Left lung (tissue), 10 donors: ENCODE measurements around the gene GBGT1. TPM values are rescaled to one million over a fixed set of nuclear protein-coding genes. Genes with fewer than 3 reads are reported as not detected.

Source experiments
- ATAC-seq: fragments of 200-7000 bp; cut with Tn5 transposase; one replicate; pipeline ENCODE4 v1.9.1; 2020; ENCODE audit warnings: moderate library complexity
- DNase-seq, 4 donors: peaks; one replicate each; pipeline ENCODE4 v3.0.0-alpha.2; 2013 to 2020
- H3K27ac ChIP-seq, 2 donors: fragments of 200-600 bp; sonication (generic) in 1 of 2; one replicate each; pipeline versions ENCODE4 v1.5.0 to v1.8.0; 2020 to 2021
- H3K27me3 ChIP-seq, 2 donors: fragments of 200-600 bp; sonication (generic) in 1 of 2; one replicate each; pipeline versions ENCODE4 v1.5.0 to v1.8.0; 2020 to 2021
- H3K36me3 ChIP-seq, 2 donors: fragments of 200-600 bp; sonication (generic) in 1 of 2; one replicate each; pipeline versions ENCODE4 v1.5.0 to v1.8.0; 2020 to 2021
- H3K4me1 ChIP-seq, 2 donors: fragments of 200-600 bp; one replicate each; pipeline ENCODE4 v1.8.0; 2021
- H3K4me3 ChIP-seq, 2 donors: fragments of 200-600 bp; sonication (generic) in 1 of 2; one replicate each; pipeline versions ENCODE4 v1.5.0 to v1.8.0; 2020 to 2021; ENCODE audit warnings: mild to moderate bottlenecking in 1 of 2
- H3K9me3 ChIP-seq, 2 donors: fragments of 200-600 bp; sonication (generic) in 1 of 2; one replicate each; pipeline versions ENCODE4 v1.5.0 to v1.8.0; 2020 to 2021
- intact Hi-C, 2 donors: fragments of 100-400 bp; cut with DNase I; formaldehyde crosslinking; loops; one replicate each; pipeline versions ENCODE4 v1.11.2 to v1.14.2; 2022
- polyA plus RNA-seq, 6 donors: library from polyadenylated mRNA; unstranded; fragments of 120-200 nt; gene quantifications; one replicate each; pipeline ENCODE4 v1.2.1, GENCODE V29; 2013; ENCODE audit not compliant: insufficient read length in 6 of 6
- total RNA-seq, 2 donors: library from RNA; stranded (reverse); fragmentation: NEBNext Ultra II Directional; extraction: Animal tissue kit (Norgen Biotek cat#: 25700); gene quantifications; one replicate each; pipeline ENCODE4 v1.2.1, GENCODE V29; 2021
- TF ChIP-seq, protein P1 (sequence below), 2 donors: fragments of 200-600 bp; sonication (generic) in 1 of 2; IDR thresholded peaks; one replicate each; pipeline versions ENCODE4 v1.5.0 to v1.8.0; 2021; ENCODE audit warnings: antibody characterized with exemption in 2 of 2
- donor health status: DM: no; HTN: yes; CAD: no.
- donor health status: DM: no; HTN: no; CAD: no.

The GBGT1 gene
- total and polyA plus RNA-seq, 8 donors = 2.7 to 45.1 (median 4.9) TPM

GRCh38 chr9:133200631-133201030, 36.9 kb upstream of the GBGT1 start:
- DNase-seq = no peak
- H3K4me1 ChIP-seq = no peaks in the 10 kb centered on the region
- intact Hi-C loops = no loop called here
- no peak overlapping the region for H3K4me3 ChIP-seq
- TF ChIP-seq, protein P1, sequence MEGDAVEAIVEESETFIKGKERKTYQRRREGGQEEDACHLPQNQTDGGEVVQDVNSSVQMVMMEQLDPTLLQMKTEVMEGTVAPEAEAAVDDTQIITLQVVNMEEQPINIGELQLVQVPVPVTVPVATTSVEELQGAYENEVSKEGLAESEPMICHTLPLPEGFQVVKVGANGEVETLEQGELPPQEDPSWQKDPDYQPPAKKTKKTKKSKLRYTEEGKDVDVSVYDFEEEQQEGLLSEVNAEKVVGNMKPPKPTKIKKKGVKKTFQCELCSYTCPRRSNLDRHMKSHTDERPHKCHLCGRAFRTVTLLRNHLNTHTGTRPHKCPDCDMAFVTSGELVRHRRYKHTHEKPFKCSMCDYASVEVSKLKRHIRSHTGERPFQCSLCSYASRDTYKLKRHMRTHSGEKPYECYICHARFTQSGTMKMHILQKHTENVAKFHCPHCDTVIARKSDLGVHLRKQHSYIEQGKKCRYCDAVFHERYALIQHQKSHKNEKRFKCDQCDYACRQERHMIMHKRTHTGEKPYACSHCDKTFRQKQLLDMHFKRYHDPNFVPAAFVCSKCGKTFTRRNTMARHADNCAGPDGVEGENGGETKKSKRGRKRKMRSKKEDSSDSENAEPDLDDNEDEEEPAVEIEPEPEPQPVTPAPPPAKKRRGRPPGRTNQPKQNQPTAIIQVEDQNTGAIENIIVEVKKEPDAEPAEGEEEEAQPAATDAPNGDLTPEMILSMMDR (IDR thresholded peaks at IDR 0.05) = no peak
- no peaks in the 10 kb centered on the region for H3K9me3 ChIP-seq
- no peaks in the 10 kb centered on the region for H3K36me3 ChIP-seq
- H3K27me3 ChIP-seq = peaks cover 0 to 61% of the 10 kb centered on the region in 2 donors
- no peak for ATAC-seq
- H3K27ac ChIP-seq = no peak overlapping the region

DNA sequence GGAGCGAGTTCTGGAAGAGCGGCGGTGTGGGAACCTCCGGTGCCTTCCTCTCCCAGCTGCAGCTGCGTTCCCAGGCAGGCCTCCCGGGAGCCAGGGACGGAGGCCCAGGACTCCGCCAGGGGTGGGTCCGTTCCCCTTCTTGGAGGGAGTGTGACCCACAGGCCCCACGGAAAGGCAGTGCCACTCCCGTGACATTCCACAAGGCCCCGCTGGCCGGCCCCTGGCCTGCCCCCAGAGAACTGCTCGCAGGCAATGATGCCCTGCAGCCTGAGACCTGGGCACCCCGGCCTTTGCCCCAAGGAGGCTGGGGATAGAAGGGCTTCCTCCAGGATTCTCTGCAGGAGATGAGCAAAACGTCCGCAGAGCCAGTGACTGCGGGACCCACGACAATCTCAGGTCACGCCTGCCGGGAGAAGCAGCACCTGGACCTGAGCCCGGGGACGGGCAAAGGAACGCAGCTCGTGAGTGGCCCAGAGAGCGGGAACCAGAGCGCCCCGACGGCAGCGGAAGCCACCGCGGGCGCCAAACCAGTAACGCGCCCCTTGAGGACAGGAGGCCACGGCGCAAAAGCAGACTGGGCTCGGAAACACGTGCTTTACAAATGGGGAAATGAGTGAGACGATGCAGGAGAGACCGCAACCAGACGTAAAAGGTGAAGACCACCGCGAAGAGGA, 36.1 kb upstream of the GBGT1 start:
- ATAC-seq = peak; percentile 89
- H3K27ac ChIP-seq = no peak overlapping the region
- intact Hi-C loops = no loop called here
- H3K36me3 ChIP-seq = no peaks in the 10 kb centered on the region
- H3K9me3 ChIP-seq = no peaks in the 10 kb centered on the region
- peak overlapping the region; percentile 2 to 27 for H3K4me3 ChIP-seq
- DNase-seq = peak in 1 of 4 donors; percentile 34
- no peaks in the 10 kb centered on the region for H3K4me1 ChIP-seq
- peaks cover 0 to 55% of the 10 kb centered on the region in 2 donors for H3K27me3 ChIP-seq
- TF ChIP-seq, protein P1 (IDR thresholded peaks at IDR 0.05) = no peak

DNA sequence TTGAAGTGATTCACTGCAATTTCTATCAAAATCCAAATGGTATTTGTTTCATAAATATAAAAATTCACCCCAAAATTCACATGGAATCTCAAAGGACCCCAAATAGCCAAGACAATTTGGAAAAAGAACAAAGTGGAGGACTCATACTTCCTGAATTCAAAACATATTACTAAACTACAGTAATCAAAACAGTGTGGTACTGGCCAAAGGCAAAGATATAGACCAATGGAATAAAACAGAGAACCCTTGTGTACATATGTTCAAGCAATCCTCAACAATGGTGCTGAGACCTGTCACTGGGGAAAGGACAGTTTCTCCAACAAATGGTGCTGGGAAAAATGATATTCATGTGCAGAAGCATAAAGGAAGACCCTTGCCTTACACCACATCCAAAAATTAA, 31.3 kb upstream of the GBGT1 start:
- Histone ChIP-seq H3K27ac (no peak overlapping the region), H3K4me1 (no peaks in the 10 kb centered on the region), H3K4me3 (no peak overlapping the region), H3K27me3 (peaks cover 0 to 26% of the 10 kb centered on the region in 2 donors), H3K9me3 (no peaks in the 10 kb centered on the region), H3K36me3 (no peaks in the 10 kb centered on the region)
- intact Hi-C loops = no loop called here
- DNase-seq = no peak
- TF ChIP-seq, protein P1 (IDR thresholded peaks at IDR 0.05) = no peak
- ATAC-seq = no peak

- Histone ChIP-seq H3K9me3 (no peaks in the 10 kb centered on the region), H3K36me3 (no peaks in the 10 kb centered on the region), H3K27ac (no peak overlapping the region), H3K27me3 (peaks cover 0 to 22% of the 10 kb centered on the region in 2 donors), H3K4me1 (no peaks in the 10 kb centered on the region), H3K4me3 (no peak overlapping the region)
- TF ChIP-seq, protein P1 (IDR thresholded peaks at IDR 0.05) = no peak
- no peak for ATAC-seq
- no peak for DNase-seq
- intact Hi-C loops = no loop called here
Observed at GRCh38 chr9:133194597-133194996, 30.9 kb upstream of the GBGT1 start.

DNA sequence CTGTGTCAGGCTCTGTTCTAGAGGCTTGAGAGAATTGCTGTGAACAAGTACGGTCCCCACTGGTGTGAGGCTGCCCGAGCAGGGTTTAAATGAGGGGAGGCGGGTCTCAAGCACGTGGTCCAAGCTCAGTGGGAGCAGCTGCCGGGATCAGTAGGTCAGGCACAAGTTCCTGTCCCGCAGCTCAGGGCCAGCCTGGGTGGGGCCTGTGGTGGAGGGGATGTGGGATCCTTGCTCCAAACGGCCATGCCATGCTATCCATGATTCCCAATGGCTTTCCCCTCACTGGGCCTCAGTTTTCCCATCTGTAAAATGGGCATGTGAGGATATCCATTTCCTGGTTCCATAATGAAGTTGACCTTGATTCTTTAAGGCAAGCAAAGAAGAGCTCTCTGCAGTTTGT, 28.3 kb upstream of the GBGT1 start:
- Histone ChIP-seq H3K4me1 (no peaks in the 10 kb centered on the region), H3K27ac (no peak overlapping the region), H3K36me3 (no peaks in the 10 kb centered on the region), H3K4me3 (no peak overlapping the region), H3K9me3 (no peaks in the 10 kb centered on the region), H3K27me3 (peaks cover 0 to 36% of the 10 kb centered on the region in 2 donors)
- intact Hi-C loops = no loop called here
- DNase-seq = no peak
- no peak for ATAC-seq
- TF ChIP-seq, protein P1 (IDR thresholded peaks at IDR 0.05) = no peak
